HG03565 (cell line): ENCODE results near the gene FARS2.
"Not testable (repeated sequence)": the region's sequence is repeated elsewhere in the genome, so short reads cannot be mapped to it uniquely, and the experiment has no call there.

ENCODE experiments used
- ATAC-seq: cut with Tn5 transposase; IDR thresholded peaks from one replicate; pipeline ENCODE4 v1.9.1; 2021; ENCODE audit warnings: mild to moderate bottlenecking, moderate library complexity; ENCODE audit not compliant: unreplicated experiment

The FARS2 gene

DNA sequence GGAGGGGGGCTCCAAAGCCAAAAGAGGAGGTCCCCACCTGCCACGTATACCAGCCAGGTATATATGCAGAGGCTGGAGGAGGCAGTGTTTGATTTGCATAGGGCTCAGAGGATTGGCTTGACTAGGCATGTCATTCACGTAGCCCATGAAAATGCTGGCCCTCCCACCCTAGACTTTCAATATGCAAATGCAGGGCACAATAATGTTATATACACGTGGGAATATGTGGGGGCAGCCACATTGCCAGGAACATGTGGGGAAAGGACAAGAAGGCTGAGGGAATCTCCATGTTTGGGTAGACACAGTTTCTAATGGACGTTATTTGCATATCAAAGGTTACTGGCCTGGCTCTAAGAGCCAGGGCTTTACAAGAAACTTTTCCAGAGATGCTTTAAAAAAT is 301.8 kb downstream of the FARS2 start:
- ATAC-seq, result no peak

DNA sequence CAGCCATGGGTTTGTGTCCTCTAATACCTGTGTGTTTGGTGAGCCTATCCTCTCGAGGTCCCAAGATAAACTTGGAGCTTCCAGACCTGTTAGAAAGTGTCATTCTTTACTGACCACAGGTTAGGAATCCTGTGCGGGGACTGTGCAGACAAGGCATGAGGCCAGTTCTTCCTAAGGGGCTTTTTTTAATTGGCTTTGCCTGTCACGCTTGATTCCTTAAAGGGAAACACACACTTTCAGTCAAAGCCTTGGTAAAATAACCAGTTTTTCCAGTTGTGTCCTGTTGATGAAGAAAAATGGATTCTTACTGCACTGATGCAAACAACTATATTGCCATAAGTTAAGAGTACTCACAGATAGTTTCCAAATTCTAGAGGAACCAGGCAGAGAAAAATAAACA is 303.4 kb downstream of the FARS2 start:
- ATAC-seq, result not testable (repeated sequence)

DNA sequence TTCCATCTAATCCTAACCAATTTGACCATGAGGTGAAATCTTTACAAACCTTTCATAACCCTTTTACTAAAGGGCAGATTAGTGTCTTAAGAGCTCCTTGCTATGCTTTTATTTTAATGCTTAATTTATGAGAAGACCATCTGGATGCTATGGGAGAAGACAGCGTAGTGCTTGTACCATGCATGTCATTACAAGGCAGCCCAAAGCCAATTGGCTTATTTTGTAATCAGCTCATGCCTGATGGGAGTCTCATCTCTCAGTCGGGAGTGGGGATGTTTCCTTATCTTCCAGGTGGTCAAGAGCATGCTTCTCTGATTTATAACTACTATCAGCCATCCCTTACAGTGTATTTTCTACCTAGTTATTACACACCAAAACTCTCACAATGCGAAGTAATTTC is 304.7 kb downstream of the FARS2 start:
- ATAC-seq, result no peak

DNA sequence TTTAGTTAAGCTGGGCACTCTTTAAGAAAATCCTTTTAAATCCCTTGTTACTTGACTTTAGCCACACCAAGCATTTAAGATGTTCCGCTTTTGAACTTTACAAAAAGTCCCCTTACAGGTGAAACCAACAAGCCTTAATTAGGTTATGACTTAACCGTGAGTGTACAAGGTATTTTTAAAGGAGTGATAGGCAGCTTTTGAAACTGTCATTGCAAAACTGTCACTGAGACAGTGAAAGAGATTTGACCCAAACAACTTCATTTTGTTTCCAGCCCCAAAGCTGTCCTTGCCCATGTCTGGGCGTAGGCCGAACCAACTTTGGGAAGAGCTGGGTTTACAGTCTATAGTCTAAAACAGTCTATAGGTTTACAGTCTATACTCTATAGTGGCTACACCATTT is 305.4 kb downstream of the FARS2 start:
- no peak for ATAC-seq

DNA sequence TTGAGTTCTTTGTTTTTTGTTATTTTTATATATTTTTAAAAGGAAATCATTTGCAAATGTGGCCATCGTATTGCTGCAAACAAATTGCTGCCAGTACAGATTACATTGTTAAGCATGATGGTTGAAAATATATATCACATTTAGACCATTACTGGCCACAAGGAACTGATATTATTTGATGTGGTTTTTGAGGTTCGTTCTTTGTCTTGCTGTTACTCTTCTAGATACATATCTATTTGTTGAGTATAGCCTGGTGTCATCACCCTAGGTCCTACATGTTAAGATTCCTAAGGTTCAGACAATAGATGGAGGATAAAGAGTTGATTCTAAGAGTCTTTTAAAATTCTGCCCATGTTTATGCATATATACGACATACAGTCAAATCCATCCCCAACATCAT is 306.0 kb downstream of the FARS2 start:
- peak; percentile 67 for ATAC-seq

DNA sequence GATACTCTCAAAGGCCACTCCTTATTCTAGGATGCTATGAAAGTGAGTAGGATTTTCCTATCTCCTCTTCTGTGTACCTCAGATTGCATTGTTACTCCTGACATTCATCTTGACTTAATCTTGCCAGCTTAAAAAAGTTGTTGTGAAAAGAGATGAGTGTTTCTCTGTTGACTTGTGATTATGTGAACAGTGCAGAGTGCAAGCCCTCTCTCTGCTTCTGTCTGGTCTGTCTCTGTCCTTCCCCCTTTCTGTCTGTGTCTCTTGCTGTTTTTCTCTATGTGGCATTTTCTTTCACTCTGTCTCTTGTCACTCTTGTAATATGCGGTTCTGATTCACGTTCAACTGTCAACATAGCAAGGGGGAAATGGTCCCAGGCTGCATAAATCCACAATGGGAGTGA is 306.6 kb downstream of the FARS2 start:
- peak; percentile 21 for ATAC-seq

DNA sequence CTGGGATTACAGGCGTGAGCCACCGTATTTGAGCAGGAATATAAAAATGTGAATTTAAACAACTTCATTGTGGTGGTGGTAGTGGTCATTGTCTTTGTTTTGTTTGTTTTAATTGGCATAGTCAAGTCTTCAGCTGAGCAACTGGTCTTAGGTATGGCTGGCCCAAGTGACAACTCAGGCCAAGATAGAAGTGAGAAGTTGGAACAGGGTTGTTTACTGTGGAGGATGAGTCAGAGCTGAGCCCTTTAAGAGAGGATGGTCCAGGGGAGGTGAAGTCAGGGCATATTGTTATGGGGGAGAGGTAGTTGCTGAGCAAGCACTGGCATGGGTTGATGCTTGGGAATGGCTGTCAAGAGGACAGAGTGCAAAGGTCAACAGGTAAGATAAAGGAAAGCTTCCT is 308.2 kb downstream of the FARS2 start:
- ATAC-seq, result no peak

DNA sequence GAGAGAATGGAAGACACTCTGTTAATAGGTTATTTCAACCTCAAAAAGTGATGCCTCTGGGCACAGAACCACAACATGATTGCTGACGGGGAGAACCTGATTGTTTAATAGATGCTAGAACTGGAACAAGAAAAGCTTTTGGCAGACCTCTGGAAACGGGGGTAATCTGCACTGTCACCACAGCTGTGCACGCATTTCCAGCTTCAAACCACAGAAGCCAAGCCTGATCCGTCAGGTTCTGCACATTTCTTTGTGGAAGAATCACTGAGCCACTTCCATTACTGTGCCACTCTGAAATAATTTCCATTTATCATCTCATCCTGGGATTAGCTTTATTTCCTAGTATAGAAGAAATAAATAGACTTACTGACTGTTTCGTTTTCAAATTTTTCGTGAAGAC is 309.3 kb downstream of the FARS2 start:
- no peak for ATAC-seq

DNA sequence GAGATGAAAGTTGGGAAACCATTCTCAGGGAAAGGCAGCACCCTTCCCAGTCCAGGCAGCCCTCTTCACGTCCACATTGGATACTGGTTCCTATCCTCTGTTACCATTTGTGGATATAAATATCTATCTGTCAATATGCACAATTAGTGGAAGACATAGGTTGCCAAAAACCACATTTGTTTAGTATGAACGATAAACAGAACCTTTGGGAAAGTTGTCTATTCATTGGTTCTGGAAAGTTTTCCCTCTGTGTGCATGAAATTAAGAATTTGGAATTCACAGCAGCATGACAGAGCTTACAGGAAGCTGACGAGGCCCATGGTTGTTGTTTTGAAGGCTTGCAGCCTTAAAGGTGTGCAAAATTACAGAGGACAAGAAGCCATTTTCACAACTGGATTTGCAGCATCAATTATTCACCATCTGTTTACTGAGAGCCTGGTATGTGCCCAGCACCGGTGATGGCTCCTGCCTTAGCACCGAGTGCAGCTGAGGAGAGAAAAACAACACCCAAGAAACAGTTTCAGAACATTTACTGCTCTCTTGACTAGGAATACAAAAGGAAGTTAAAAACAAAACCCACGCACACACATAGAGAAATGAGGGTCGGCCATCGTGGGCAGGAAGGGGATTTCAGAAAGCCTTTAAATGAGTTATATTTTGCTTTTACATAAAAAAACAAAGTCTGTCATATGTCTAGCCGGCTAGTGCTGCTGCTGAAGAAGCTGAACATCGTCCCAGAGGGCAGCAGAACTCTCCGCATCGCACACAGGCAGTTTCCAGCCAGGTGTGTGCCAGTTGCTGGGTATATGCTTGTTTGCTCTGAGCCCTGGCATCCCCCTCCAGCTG is 319.6 kb downstream of the FARS2 start:
- ATAC-seq, result no peak

DNA sequence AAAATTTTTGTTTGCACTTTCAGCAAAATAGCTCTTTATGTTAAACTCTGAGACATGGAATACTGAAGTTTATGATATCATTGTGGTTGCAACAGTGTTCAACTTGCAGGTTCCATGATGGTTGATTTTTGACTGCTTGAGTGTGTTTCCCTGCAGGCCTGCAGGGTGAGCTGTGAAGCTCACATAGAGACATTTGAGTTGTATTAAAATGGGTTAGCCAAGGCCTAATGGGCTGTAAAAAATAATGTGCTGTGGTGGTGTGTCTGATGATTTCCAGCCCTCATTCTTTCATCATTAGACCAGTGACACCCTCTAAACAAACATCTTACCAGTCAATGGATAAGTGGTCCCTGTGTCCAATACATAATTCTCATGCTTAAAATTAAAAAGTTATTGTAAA is 321.4 kb downstream of the FARS2 start:
- ATAC-seq, result no peak

DNA sequence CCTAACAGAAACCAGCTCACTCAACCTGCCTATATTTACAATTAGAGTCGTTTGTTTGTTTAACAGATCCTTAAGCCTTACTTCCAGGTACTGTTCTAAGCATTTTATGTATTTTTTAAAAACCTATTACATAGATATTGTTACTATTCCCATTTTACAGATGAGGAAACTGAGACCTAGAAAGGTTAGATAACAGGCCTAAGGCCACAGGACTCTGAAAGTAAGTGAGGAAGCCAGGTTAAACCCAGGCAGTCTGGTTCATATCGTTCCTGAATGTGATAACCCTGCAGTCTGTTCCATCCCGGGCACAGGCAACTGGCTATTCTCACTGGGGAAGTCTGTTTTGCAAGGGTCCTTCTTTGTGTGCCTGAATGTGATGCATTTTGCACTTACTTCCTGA is 322.2 kb downstream of the FARS2 start:
- no peak for ATAC-seq

DNA sequence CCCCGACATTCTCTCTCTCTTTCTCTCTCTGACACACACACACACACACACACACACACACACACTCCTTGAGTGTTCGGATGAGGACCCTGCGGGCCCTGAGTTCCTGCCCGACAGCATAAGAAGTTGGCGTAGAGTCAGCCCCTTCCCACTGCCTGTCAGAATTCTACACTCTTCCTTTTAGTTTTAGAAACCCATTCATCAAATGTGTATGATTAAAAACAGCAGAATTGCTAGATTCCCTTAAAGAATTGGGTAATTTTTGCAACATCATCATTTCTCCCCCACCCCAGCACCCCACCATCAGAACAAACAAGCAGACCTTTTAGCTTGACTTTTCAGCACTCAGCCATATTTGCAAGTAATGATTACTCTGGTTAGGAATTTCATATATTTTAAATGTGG is 322.8 kb downstream of the FARS2 start:
- ATAC-seq, result no peak

DNA sequence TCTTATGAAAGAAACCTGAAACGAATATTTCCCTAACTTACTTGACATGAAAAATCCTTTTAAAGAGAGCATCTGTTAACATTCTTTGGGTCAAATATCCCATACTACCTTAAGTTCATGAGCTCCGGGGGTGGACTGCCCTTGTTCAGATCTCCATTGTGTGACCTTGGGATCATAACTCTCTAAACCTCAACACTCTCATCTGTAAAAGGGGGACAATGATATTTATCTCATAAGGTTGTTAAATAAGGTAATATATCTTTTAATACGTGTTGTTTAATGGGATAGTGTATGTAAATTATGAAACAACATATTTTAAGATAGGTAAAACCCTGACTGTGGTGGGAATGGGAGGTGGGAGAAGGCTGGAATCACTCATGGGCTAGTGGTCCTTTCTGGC is 326.3 kb downstream of the FARS2 start:
- ATAC-seq, result no peak

DNA sequence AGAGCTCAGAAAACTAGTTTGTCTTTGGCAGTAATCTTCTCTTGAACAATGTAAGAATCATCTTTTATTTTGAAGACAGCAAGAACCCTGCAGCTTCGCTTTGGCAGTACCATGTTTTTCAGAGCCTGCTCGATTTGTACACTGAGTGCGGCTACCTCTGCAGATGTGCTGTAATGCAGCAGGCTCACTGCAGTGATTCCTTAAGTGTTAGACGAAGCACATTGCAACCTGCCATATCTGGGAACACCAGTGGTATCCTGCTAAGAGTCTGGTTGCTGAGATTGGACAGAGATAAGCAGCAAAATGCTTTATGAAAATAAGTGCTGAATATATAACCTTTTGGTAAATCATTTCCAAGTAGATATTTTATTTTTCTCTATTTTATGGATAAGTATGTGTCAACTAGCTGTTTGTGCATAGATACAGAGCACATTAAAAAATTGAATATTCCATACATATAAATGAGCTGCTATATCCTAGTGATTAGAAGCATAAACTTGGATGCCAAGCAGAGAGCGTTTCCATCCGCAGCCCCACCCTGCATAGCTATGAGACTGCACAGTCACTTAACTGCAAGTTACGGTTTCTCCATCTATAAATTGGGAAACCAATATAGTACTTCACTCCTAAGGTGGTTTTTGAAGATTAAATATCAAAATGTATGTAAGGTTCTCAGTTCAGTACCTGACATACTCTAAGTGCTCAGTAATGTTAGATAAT is 328.3 kb downstream of the FARS2 start:
- no peak for ATAC-seq

DNA sequence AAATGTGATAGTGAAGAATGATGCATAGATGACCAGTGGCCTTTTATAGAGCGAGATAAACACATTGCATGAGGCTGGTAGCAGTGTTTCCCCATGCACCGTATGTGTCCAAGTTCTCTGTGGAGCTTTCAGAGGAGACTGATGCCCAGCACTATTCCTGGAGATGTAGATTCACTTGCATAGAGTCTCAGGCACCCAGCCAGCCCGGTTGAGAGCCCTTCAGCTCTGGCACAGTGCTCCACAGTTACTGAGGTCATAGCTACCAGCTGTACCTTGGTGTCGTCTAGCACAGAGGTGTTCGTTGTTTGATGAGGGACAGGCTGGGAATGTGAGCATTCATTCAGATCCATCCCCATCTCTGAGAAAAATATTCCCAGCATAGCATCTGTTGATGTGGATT is 328.9 kb downstream of the FARS2 start:
- no peak for ATAC-seq

DNA sequence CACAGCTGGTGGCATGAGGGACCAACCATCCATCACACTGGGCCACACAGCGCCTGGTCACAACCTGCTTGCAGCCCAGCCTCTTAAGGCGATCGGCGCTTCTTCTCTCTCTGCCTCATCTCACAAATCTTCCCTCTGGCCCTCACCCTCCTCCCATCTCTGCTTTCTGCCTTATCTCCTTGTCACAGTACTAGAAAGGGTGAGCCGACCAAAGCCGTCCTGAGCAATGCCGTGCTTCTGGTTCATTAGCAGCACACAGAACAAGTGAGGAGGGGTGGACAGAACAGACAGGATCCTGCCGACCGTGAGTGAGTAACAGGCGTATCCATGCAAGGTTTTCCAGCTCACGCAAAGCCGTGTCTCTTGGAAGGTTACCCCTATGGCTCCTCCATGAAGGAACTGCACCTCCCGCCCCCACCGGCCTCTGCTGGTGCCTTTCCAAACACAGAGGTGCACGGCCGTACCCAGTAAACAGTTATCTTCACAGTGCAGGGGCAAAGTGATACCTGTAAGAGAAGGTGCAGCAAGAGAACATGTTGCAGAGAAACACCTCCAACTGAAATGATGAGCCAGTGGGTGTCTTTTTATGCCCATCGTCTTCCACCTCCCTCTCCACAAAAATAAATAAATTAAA is 331.7 kb downstream of the FARS2 start:
- no peak for ATAC-seq

DNA sequence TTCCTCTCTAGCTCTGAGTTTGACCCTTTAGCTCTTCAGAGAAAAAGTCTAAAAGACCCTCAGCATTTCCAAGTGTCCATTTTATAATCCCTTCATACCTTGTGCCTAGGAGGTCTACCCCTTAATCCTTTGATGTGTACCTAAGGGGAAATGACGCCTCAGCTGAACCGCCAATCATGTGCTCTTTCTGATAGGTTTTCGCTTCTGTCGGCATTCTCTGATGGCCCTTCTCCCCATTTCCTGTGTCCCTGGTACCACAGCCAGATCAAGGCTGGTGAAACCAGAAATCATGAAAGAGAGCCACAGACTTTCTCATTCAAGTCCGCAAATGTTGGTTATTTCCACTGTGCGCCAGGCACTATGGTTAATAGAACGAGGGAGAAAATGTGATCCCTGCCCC is 333.9 kb downstream of the FARS2 start:
- no peak for ATAC-seq

DNA sequence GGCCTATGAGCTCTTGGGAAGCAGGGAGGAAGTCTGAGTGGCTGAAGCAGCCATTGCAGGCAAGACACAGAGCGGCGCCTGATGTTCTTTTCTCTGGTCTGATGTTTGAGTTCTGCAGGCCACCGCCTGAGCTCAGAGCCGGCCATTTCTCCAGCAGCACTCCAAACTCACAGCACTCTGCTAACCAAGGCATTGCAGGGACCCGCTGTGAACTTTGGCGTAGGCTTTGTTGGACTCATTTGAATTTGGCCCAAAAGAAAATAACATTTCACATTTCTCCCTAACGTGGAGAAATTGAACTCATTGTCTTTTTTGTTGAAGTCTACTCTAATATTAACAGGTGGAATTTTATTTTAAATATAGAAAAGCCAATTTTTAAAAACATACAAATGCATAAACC is 336.1 kb downstream of the FARS2 start:
- no peak for ATAC-seq

DNA sequence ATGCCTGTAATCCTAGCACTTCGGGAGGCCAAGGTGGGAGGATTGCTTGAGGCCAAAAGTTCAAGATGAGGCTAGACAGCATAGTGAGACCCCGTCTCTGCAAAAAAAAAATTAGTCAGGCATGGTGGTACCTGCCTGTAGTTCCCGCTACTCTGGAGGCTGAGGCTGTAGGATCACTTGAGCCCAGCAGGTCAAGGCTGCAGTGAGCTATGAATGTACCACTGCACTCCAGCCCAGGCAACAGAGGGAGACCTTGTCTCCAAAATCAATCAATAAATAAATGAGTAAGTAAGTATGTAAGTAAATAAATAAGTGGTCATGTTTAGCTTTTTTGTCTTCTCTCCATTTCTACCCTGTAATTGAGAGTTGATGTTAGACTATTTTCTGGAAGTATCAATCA is 336.8 kb downstream of the FARS2 start:
- ATAC-seq, result no peak

DNA sequence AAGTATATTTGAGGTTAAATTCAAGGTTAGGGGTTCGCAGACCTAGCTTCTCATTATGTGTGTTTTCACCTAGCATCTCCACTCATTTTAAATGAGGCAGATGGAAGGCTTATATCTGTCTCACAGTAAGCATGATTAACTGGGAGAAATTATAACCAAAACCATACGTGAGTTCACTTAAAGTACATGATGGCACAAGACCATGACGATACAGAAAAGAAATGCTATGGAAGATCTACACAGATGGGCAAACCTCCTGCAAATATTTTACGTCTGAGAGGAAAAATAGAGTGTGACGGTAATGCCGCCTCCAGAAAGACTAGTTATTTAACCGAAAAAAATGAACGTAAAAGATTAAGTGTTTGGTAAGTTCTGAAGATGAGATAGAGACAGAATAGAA is 337.8 kb downstream of the FARS2 start:
- ATAC-seq, result no peak

DNA sequence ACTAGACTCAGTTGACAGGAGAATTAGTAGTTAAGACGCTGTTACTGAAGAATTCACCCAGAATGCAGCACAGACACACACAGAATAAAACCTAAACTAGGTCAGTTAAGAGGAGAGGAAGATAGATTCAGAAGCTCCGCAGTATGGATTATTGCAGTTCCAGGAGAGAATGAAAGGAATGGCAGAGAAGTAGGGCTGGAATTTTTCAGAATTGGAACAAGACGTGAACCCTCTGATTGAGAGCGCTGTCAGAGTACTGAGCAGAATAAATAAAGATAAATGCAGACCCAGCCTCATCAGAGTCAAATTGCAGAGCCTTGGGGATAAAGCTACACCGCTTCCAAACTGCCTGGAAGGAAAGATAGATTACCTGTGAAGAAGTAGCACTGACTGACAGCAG is 344.6 kb downstream of the FARS2 start:
- ATAC-seq, result no peak

DNA sequence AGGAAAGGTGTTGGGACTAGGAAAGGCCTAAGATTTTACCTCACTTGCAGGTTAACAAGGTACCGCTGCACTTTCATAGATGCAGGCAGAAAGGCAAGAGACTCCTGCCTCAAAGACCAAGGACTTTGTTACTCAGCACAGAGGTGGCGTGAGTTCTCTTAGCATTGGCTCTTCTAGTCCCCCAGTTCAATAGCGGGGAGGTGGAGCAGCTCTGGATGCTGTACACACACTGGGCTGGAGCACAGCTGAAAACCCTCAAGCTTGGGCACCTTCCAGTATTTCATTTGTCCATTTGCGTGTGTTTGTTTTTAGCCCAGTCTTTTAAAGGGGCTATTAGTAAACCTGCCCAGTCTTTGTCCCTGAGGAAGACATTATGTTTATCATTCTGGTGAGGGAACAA is 345.2 kb downstream of the FARS2 start:
- no peak for ATAC-seq
